Keratinocyte (primary cell): ENCODE data around the gene RNU1-2.
"Not testable (repeated sequence)": the region's sequence is repeated elsewhere in the genome, so short reads cannot be mapped to it uniquely, and the experiment has no call there.

Experiments used
- EZH2 ChIP-seq: IDR thresholded peaks from one replicate; pipeline ENCODE4 v1.6.1; 2012; ENCODE audit warnings: inconsistent platforms, mild to moderate bottlenecking, low read length, moderate library complexity
- TF ChIP-seq, protein P1 (sequence below), 3 experiments: IDR thresholded peaks in 1 of 3; conservative IDR thresholded peaks in 1 of 3; optimal IDR thresholded peaks in 1 of 3; 2 replicates in 2 of 3; 3 replicates in 1 of 3; pipeline versions ENCODE3 to v1.5.1; 2011; ENCODE audit warnings: low read length in 3 of 3, mild to moderate bottlenecking in 3 of 3, moderate library complexity in 2 of 3, control low read depth in 1 of 3, inconsistent platforms in 1 of 3; ENCODE audit not compliant: insufficient read depth in 2 of 3; ENCODE audit errors: extremely low read depth in 1 of 3

DNA sequence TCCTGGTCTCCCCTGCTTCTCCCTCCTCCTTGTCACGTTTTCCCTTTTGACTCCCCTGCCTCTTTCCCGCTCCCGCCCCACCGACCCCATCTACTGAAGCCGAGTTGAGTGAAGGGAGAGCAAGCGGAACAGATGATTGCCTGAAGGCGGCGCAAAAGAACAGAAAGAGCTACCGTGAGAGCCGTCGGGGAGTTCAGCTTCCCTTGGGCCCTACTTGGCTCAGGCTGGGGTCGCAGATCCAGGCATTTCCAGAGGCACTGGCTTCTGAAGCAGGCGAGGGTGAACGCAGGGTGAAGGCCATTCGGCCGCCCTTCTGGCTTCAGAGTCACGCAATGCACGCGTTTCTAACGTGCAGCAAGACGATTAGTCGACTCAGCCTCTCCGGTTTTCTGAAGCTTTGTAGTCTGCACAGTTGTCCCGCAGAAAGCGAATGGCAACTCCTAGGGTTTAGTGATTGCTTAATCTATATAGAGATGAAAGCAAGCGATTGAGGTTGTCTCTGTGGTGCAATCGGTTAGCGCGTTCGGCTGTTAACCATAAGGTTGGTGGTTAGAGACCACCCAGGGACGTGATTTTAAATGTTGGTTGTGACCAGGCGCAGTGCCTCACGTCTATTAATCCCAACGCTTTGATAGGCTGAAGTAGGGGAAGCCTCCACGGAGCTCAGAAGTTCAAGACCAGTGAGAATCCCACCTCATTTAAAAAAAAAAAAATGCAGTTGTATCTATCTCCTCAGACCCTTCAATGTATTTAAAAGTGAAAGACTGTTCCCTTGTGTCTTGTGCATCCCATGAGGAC is 20.6 kb upstream of the RNU1-2 start:
- TF ChIP-seq, protein P1, sequence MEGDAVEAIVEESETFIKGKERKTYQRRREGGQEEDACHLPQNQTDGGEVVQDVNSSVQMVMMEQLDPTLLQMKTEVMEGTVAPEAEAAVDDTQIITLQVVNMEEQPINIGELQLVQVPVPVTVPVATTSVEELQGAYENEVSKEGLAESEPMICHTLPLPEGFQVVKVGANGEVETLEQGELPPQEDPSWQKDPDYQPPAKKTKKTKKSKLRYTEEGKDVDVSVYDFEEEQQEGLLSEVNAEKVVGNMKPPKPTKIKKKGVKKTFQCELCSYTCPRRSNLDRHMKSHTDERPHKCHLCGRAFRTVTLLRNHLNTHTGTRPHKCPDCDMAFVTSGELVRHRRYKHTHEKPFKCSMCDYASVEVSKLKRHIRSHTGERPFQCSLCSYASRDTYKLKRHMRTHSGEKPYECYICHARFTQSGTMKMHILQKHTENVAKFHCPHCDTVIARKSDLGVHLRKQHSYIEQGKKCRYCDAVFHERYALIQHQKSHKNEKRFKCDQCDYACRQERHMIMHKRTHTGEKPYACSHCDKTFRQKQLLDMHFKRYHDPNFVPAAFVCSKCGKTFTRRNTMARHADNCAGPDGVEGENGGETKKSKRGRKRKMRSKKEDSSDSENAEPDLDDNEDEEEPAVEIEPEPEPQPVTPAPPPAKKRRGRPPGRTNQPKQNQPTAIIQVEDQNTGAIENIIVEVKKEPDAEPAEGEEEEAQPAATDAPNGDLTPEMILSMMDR (optimal IDR thresholded peaks at IDR 0.05 in 1 of 3, IDR thresholded peaks at IDR 0.05 in 1 of 3, conservative IDR thresholded peaks at IDR 0.05 in 1 of 3; ENCODE audit: extremely low read depth in 1 of 3, insufficient read depth in 2 of 3, low read length in 3 of 3), result not testable (repeated sequence)
- TF ChIP-seq EZH2, result not testable (repeated sequence)
